Fibroblast of gingiva (primary cell): ENCODE measurements around the gene FAM199X.

Source experiments
- DNase-seq: peaks from one replicate; pipeline ENCODE4 v3.0.0-alpha.2; 2011; ENCODE audit warnings: low read depth

Gene FAM199X

GRCh38 chrX:104165894-104166734, at the start of gene FAM199X:
Gene FAM199X (plus strand): TSS chrX:104166453. CDS start chrX:104166786, 333 bp downstream.
- peak; percentile 84 for DNase-seq

DNA sequence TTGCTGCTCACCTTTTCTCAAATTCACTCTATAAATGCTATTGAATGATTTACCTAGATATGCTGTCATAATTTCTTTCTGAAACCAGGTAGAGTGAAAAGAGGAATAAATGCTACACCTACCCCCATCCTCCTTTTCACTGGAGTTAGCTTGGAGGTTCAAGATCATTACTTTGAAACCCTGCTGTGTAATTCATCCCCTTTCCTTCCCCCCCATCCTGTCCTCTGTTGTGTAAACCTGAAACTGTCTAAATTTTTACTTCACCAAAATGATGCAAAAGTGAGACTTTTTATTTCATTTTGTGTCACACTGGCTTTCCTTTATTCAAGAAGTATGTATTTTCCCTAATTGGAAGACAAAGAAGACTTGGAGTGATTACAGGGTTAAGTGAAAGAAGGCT, 48.5 kb upstream of the FAM199X start:
- DNase-seq: no peak

- no peak for DNase-seq
Measured at GRCh38 chrX:104118765-104119164, 47.5 kb upstream of the FAM199X start.

DNA sequence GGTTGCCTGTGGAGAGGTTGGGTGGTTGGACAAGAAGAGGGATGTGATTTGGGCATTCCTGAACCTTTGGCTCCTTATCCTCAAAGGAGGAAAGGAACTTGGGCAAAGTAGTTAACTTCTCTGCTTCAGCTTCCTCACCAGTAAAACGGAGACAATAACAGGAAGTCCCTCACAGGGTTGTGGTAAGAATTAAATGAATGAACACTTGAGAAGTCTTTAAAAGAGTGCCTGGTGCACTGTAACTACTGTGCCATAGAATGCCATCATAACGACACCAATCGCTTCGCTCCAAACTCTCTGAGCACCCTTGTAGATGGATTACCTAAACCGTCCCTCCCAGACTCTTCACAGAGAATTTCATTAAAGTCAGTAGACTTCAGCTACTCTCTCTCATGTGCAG, 43.4 kb upstream of the FAM199X start:
- no peak for DNase-seq

DNA sequence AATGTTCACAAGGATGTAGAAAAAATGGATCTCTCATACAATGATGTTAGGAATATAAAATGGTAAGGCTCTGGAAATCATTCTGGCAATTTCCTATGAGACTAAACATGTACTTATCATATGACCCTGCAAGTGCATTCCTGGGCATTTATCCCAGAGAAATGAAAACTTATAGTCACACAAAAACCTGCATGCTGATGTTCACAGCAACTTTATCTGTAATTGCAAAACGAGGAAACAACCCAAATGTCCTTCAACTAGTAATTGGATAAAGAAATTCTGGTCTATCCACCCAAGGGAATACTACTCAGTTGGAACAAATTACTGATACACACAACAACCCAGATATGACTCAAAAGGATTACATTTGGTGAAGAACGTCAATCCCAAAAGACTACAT, 39.4 kb upstream of the FAM199X start:
- DNase-seq: peak; percentile 6

GRCh38 chrX:104130808-104131207, 35.4 kb upstream of the FAM199X start:
- DNase-seq: no peak

DNA sequence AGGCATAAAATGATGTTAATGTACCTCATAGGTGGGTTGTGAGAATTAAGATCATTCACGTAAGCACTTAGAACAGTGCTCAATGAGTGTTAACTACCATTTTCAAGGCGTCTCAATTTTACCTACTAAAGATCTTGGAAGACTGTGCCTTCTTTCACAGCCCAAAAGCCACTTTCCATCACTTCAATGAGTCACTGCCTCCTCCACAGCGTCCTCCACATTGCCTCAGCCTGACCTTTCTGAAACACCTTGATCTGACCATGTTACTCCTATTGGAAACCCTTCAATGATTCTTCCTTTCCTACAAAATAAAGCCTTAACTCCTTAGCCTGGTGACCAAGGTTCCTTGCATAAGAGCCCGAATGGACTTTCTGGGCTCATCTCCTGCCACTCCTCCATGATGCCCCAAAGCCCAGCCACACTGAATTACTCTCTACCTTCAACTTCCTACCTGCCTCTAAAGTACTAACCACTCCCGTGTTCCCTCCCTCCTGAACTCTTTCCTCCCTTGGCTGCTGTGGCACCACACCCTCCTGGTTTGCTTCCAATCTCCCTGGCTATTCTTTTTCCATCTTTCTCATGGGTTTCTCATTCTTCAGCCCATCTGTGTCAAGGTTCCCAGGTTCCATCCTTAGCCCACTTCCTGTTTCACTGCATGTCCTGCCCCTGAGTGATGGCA, 31.5 kb upstream of the FAM199X start:
- DNase-seq: no peak

DNA sequence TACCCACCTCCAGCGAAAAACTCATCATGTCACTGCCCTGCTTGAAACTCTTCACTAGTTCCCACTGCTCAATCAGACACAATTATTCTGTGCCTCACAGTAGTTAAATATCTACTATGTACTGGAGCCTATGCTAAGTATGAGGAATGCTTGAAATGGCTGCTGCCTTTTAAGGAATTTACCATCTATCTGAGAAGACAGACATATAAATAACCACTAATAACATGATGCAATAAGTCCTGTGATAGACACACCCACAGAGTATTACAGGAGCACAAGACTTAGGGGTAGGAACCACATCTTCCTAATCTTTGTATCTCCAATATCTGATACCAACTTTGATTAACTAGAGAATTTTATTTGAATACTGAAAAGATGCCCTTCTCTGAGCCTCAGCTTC, 30.6 kb upstream of the FAM199X start:
- no peak for DNase-seq

GRCh38 chrX:104136241-104137019, 29.8 kb upstream of the FAM199X start:
- DNase-seq: peak; percentile 78

GRCh38 chrX:104137496-104137895, 28.8 kb upstream of the FAM199X start:
- DNase-seq: peak; percentile 21

GRCh38 chrX:104141087-104141760, 25.0 kb upstream of the FAM199X start:
- DNase-seq: no peak

DNA sequence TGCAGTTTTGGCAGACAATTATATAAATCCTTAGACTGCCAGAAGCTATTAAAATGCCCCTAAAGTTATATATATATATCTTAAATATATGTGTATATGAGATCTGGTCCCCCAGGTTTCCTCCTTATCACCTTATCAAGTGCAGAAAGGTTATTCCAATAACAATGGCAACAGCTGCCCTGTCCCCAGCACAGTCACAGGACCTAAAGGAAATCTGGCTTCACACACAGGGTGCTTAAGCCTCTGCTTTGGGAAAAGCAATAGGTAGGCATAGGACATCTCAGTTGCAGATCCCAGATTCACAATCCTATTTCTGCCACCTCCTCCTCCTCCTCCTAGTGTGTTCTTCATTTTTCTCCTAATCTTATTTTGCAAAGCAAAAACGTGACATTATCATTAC, 15.2 kb upstream of the FAM199X start:
- no peak for DNase-seq

GRCh38 chrX:104156630-104157529, 9.4 kb upstream of the FAM199X start, which contains the start of gene SLC25A53:
Gene SLC25A53 (minus strand): TSS chrX:104157009. CDS start chrX:104105257, 51,752 bp downstream.
- peak; percentile 80 for DNase-seq

DNA sequence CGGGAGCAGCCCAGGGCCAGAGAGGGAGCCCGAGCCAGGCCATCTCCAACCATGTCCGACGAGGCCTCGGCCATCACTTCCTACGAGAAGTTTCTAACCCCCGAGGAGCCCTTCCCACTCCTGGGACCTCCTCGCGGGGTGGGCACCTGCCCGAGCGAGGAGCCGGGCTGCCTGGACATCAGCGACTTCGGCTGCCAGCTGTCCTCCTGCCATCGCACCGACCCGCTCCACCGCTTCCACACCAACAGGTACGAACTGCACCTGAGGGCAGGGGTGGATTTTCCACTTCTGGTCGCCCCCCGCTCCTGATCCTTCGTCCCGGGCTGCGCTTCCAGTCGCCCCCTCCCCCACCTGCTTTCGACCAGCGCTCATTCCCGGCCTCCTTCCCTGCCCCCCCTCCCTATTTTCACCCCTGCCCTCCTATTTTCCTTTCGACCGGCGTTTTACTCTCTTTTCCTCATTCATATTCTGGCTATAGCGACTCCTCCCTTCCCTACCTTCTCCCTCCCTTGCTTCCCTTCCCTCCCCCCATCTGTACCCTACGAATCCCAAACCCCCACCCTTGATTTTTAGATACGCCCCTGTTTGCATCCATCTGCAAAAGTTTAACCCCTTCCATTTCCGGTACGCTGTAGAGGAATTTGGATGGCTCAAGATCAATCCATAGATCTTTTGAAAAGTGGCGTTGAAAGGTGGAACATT, 633 bp downstream of the FAM199X start:
- DNase-seq: no peak

DNA sequence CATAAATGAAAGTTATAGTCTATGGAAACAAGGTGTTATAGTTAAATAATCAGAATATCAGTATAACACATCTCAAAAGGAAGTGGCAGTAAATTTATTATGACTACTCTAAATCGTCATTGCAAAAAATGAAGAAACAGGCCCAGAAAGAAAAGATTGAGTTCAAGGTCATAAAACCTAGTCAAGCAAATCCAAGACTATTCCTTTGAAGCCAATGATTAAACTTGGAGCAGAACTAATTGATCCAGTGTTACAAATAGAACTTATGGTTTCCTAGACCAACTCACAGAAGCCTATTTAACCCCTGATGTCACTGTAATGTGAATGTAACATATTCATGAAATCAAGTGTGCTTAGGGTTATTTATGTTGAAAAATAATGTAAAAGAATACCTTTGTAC, 1.9 kb downstream of the FAM199X start:
- no peak for DNase-seq

DNA sequence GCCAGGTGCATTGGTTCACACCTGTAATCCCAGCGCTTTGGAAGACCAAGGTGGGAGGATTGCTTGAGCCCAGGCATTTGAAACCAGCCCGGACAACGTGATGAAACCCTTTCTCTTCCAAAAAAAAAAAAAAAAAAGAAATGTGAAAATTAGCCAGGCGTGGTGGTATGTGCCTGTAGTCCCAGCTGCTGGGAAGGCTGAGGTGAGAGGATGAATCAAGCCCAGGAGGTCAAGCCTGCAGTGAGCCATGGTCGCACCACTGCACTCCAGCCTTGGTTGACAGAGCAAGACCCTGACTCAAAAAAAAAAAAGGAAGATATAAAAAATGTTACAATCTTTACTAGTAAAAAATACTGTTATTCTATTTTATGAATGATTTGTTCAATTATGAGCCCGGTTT, 5.9 kb downstream of the FAM199X start:
- no peak for DNase-seq

DNA sequence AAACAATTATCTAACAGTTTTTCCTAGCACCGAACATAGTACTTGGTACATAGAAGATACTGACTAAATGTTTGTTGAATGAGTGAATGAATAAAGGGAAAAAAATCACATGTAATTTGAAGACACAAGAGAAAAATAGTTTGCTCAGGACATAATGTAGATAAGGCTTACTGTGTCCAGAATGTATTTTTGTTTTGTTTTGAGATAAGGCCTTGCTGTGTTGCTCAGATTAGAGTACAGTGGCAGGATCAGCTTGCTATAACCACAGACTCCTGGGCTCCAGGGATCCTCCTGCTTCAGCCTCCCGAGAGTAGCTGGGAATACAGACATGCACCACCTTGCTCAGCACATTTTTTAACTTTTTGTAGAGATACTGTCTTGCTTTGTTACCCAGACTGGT, 6.5 kb downstream of the FAM199X start:
- no peak for DNase-seq

DNA sequence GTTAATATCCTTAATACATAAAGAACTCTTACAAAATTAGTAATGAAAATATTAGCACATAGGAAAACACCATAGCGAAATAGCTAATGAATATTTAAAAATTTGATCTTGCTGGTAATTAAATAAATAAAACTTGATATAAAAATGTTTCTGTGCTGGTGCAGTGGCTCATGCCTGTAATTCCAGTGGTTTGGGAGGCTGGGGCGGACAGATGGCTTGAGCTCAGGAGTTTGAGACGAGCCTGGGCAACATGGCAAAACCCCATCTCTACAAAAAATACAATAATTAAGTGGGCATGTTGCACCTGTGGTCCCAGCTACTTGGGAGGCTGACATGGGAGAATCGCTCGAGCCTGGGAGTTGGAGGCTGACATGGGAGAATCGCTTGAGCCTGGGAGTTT, 7.6 kb downstream of the FAM199X start:
- no peak for DNase-seq

GRCh38 chrX:104183685-104184084, 17.4 kb downstream of the FAM199X start:
- no peak for DNase-seq

DNA sequence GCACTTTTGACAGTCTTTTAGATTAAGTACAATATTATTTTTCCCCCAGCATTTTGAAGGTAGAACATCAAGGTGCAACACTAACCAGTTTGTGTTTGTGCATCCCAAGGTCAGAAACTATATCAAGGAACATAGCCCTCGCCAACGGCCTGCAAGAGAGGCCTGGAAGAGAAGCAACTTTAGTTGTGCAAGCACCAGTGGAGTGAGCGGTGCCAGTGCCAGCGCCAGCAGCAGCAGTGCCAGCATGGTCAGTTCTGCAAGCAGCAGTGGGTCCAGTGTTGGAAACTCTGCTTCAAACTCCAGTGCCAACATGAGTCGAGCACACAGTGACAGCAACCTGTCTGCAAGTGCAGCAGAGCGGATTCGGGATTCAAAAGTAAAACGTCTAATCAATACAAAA, 21.7 kb downstream of the FAM199X start:
- no peak for DNase-seq
